Fibroblast of lung (primary cell): Measurements from ENCODE around the gene ATG12. TPM values are rescaled to one million over a fixed set of nuclear protein-coding genes. Genes with fewer than 3 reads are reported as not detected.
A peak's percentile ranks its signal among the peaks of the same experiment; 100 is the strongest.

Source experiments
- DNase-seq, 2 donors: peaks; one replicate each; pipeline versions ENCODE4 v3.0.0 to v3.0.0-alpha.2; 2010; ENCODE audit warnings: low read depth in 2 of 2
- H2AFZ ChIP-seq: 2 replicates; pipeline ENCODE4 v1.5.1; 2012; ENCODE audit warnings: low read length, control low read depth, inconsistent platforms
- H3K27ac ChIP-seq: 2 replicates; pipeline ENCODE4 v1.5.1; 2011; ENCODE audit warnings: low read length, control low read depth; ENCODE audit not compliant: insufficient read depth
- H3K27me3 ChIP-seq: 2 replicates; pipeline ENCODE4 v1.5.1; 2011; ENCODE audit warnings: mild to moderate bottlenecking, low read length; ENCODE audit not compliant: control insufficient read depth, insufficient read depth
- H3K36me3 ChIP-seq: 2 replicates; pipeline ENCODE4 v1.5.1; 2011; ENCODE audit warnings: low read length; ENCODE audit not compliant: control insufficient read depth, insufficient read depth
- H3K4me1 ChIP-seq: 2 replicates; pipeline ENCODE4 v1.5.1; 2011; ENCODE audit warnings: low read length; ENCODE audit not compliant: control insufficient read depth, insufficient read depth; ENCODE audit errors: extremely low read depth
- H3K4me2 ChIP-seq: 2 replicates; pipeline ENCODE4 v1.5.1; 2011; ENCODE audit warnings: low read length, control low read depth; ENCODE audit not compliant: insufficient read depth; ENCODE audit errors: extremely low read depth
- H3K4me3 ChIP-seq, 4 experiments: fragments of 200-600 bp in 1 of 4; sonication (generic) in 1 of 4; replicated peaks in 1 of 4; 2 replicates each; pipeline ENCODE4 v1.5.1; 2011 to 2016; ENCODE audit warnings: low read length in 4 of 4, low read depth in 3 of 4, mild to moderate bottlenecking in 3 of 4, control low read depth in 2 of 4, inconsistent platforms in 1 of 4, mixed read lengths in 1 of 4; ENCODE audit not compliant: insufficient read depth in 1 of 4; ENCODE audit errors: control extremely low read depth in 1 of 4
- H3K79me2 ChIP-seq: 2 replicates; pipeline ENCODE4 v1.5.1; 2012; ENCODE audit warnings: mild to moderate bottlenecking, low read length, inconsistent platforms; ENCODE audit not compliant: control insufficient read depth, insufficient read depth
- H3K9ac ChIP-seq: 2 replicates; pipeline ENCODE4 v1.5.1; 2011; ENCODE audit warnings: mild to moderate bottlenecking, low read length, control low read depth; ENCODE audit not compliant: insufficient read depth
- H3K9me3 ChIP-seq: 2 replicates; pipeline ENCODE4 v1.5.1; 2012; ENCODE audit warnings: low read depth, low read length; ENCODE audit not compliant: control insufficient read depth, insufficient read depth
- H4K20me1 ChIP-seq: 2 replicates; pipeline ENCODE4 v1.5.1; 2011; ENCODE audit warnings: low read length; ENCODE audit not compliant: control insufficient read depth, insufficient read depth; ENCODE audit errors: extremely low read depth
- EZH2 ChIP-seq: IDR thresholded peaks from 2 replicates; pipeline ENCODE4 v1.5.1; 2012; ENCODE audit warnings: low read length, control low read depth, mild to moderate bottlenecking; ENCODE audit errors: missing control alignments
- polyA plus RNA-seq, 2 donors: library from polyadenylated mRNA; depleted of rRNA in 1 of 2; stranded (reverse) in 1 of 2; unstranded in 1 of 2; fragments of >200 nt; gene quantifications; 2 replicates each; pipeline ENCODE4 v1.2.1, GENCODE V29; 2011 to 2012; ENCODE audit warnings: missing spikeins in 1 of 2
- total RNA-seq: library from RNA; depleted of rRNA; stranded (reverse); fragments of >200 nt; gene quantifications from 2 replicates; pipeline ENCODE4 v1.2.1, GENCODE V29; 2014
- TF ChIP-seq, protein P1 (sequence below), 2 donors: IDR thresholded peaks in 1 of 2; conservative IDR thresholded peaks in 1 of 2; 1 replicate in 1 of 2; 2 replicates in 1 of 2; pipeline ENCODE4 v1.5.1; 2011 to 2012; ENCODE audit warnings: low read length in 2 of 2, control low read depth in 1 of 2, inconsistent platforms in 1 of 2, low read depth in 1 of 2, mild to moderate bottlenecking in 1 of 2

Gene ATG12
- total and polyA plus RNA-seq, 2 donors (not counting 1 experiment from before 2014, with no cell fraction given): 38.8 to 117 TPM

DNA sequence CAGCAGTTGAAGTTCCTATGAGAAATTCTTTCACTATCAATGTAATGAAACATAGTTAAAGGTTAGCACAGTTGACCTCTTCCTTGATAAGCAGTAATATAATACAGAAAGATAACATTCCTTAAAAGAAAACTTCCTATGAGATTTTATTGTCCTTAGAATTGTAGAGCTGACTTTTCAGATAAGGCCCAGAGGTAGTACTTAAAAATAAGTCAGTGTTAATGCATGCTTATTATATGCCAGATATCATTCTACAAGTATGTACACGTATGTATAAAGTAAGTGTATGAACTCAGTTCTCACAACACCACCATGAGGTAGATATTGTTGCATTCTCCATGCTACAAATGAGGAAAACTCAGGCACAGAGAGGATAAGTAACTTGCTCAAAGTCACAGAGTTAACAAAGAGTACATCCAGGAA is 15.7 kb upstream of the ATG12 start:
- Histone ChIP-seq H3K79me2 (peaks cover 67% of the 10 kb centered on the region), H3K36me3 (no peaks in the 10 kb centered on the region), H4K20me1 (no peaks in the 10 kb centered on the region), H3K9ac (no peak overlapping the region), H3K4me3 (no peak overlapping the region), H3K4me2 (no peak overlapping the region), H3K27me3 (no peaks in the 10 kb centered on the region), H3K9me3 (no peaks in the 10 kb centered on the region), H2AFZ (no peak overlapping the region), H3K27ac (no peak overlapping the region), H3K4me1 (peaks cover 2% of the 10 kb centered on the region)
- no peak for DNase-seq
- TF ChIP-seq, protein P1, sequence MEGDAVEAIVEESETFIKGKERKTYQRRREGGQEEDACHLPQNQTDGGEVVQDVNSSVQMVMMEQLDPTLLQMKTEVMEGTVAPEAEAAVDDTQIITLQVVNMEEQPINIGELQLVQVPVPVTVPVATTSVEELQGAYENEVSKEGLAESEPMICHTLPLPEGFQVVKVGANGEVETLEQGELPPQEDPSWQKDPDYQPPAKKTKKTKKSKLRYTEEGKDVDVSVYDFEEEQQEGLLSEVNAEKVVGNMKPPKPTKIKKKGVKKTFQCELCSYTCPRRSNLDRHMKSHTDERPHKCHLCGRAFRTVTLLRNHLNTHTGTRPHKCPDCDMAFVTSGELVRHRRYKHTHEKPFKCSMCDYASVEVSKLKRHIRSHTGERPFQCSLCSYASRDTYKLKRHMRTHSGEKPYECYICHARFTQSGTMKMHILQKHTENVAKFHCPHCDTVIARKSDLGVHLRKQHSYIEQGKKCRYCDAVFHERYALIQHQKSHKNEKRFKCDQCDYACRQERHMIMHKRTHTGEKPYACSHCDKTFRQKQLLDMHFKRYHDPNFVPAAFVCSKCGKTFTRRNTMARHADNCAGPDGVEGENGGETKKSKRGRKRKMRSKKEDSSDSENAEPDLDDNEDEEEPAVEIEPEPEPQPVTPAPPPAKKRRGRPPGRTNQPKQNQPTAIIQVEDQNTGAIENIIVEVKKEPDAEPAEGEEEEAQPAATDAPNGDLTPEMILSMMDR (conservative IDR thresholded peaks at IDR 0.05 in 1 of 2, IDR thresholded peaks at IDR 0.05 in 1 of 2; ENCODE audit: low read depth in 1 of 2, low read length in 2 of 2): no peak
- TF ChIP-seq EZH2: no peak

- H3K79me2 ChIP-seq: peaks cover 72% of the 10 kb centered on the region
- H3K36me3 ChIP-seq: no peaks in the 10 kb centered on the region
- DNase-seq: peak in 1 of 2 donors; percentile 79
- TF ChIP-seq EZH2: no peak
- TF ChIP-seq, protein P1 (conservative IDR thresholded peaks at IDR 0.05 in 1 of 2, IDR thresholded peaks at IDR 0.05 in 1 of 2; ENCODE audit: low read depth in 1 of 2, low read length in 2 of 2): no peak
- H3K4me1 ChIP-seq: peaks cover 2% of the 10 kb centered on the region
- no peak overlapping the region for H3K4me2 ChIP-seq
- no peak overlapping the region for H3K4me3 ChIP-seq
- no peaks in the 10 kb centered on the region for H3K9me3 ChIP-seq
- H2AFZ ChIP-seq: no peak overlapping the region
- no peaks in the 10 kb centered on the region for H3K27me3 ChIP-seq
- H3K9ac ChIP-seq: no peak overlapping the region
- H3K27ac ChIP-seq: no peak overlapping the region
- H4K20me1 ChIP-seq: no peaks in the 10 kb centered on the region
Measured at GRCh38 chr5:115855959-115856358, 14.6 kb upstream of the ATG12 start.

GRCh38 chr5:115854139-115854538 is 12.8 kb upstream of the ATG12 start:
- TF ChIP-seq, protein P1 (conservative IDR thresholded peaks at IDR 0.05 in 1 of 2, IDR thresholded peaks at IDR 0.05 in 1 of 2; ENCODE audit: low read depth in 1 of 2, low read length in 2 of 2): no peak
- TF ChIP-seq EZH2: no peak
- H3K36me3 ChIP-seq: no peaks in the 10 kb centered on the region
- peaks cover 2% of the 10 kb centered on the region for H4K20me1 ChIP-seq
- H3K9ac ChIP-seq: no peak overlapping the region
- H3K27ac ChIP-seq: no peak overlapping the region
- peaks cover 5% of the 10 kb centered on the region for H3K4me1 ChIP-seq
- DNase-seq: no peak
- H3K4me2 ChIP-seq: no peak overlapping the region
- peaks cover 70% of the 10 kb centered on the region for H3K79me2 ChIP-seq
- no peaks in the 10 kb centered on the region for H3K27me3 ChIP-seq
- H3K9me3 ChIP-seq: no peaks in the 10 kb centered on the region
- H2AFZ ChIP-seq: no peak overlapping the region
- H3K4me3 ChIP-seq: no peak overlapping the region
